Measurements from ENCODE around the gene AGPAT3. TPM values are rescaled to one million over a fixed set of nuclear protein-coding genes. Genes with fewer than 3 reads are reported as not detected.

AGPAT3 gene
- total RNA-seq, 1 experiment from 2014 or later = 43.3 TPM

DNA sequence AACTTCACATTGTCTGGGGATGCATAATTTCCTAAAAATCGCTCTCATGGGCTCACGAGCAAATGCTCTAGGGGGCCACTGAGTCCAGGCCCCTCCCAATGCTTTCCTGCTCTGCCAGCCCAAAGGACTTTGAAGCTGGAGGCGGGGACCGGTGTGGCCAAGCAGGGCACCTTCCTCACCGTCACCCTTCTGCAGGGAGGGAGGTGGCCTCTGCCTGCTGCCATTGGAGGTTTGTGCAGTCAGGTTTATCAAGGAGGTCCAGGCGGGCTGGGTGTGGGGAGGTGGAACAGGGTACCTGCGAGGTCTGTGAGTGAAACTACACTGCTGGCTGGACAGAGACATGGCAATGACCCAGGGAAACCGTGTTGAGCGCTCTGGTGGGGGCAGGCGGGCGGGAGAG lies 89.0 kb downstream of the AGPAT3 start:
- no peak for DNase-seq (ENCODE audit: low read depth)

DNA sequence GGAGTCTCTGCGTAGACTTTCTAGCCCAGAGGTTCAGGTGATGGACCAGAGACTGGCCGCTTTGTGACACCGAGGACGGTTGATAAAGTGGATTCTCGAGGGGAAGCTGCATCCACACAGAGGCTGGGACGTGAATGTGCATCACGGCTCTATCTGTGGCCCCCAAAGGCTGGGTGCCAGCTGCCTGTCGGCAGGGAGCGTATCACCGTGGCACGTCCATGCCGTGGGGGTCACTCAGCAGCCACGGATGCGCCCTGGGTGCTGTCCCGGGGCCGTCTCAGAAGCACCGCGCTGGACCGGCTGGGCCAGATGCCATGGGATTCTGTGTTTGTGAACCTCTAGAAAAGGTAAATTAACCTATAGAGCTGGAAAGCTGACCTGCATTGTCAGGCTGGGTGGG lies 89.9 kb downstream of the AGPAT3 start:
- no peak for DNase-seq (ENCODE audit: low read depth)

DNA sequence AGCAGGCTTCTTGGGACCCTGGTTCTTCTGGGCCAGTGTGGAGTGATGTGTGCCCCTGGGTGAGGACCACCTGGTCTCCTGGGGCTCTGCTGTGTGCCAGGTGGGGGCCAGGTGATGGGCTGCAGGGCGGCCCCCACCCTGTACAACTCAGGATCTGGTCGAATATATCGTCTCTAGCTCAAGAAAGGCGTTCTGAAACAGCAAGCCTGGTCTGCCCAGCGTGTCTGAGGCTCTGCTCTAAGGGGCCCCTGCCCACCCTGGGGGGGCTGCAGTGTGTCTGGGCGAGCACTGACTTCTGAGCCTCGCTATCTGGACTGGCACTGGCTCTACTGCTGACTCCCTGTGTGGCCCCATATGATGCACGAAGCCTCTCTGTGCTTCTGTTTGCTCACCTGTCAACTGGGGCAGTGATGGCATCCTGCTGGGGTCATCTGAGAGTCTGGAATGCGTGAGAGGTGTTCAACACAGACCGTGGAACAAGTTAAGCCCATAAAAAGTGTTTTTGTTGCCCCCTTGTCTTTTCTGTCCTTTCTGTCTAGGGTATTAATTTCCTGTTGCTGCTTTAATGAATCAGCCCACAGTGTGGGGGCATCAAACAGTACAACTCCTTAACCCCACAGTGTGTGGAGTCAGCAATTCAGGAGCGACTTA lies 91.1 kb downstream of the AGPAT3 start:
- no peak for DNase-seq (ENCODE audit: low read depth)

DNA sequence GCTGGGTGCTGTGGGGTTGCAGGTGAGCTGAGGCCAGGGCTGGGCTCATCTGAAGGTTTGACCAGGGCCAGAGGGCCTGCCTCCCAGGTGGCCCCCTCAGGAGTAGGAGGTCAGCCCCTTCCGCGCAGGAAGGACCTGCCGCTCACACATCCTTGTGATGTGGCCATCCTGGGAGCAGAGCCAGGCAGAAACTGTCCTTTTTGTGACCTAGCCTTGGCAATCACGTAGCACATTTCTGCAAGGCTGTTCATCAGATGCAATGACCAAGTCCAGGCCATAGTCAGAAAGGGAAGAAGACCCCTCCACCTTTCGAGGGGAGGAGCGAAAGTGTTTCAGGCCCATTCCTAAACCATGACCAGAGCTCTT lies 91.6 kb downstream of the AGPAT3 start:
- no peak for DNase-seq (ENCODE audit: low read depth)

DNA sequence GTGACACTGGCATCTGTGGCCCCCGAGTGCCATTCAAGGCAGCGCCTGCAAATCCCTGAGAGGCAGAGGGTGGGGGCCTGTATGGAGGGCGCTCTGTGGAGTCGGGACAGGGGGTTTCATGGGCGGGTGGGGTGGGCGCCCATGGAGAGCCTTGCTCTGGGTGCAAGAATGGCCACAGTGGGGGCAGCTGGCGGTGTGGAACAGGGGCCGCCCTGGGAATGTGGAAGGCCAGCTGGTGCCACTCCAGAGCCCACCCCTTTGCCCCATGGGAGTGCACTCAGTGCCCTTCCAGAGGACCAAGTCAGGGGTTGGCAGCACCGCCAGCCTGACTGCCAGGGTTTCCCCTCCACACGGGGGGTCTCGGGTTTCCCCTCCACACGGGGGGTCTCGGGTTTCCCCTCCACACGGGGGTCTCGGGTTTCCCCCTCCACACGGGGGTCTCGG lies 92.1 kb downstream of the AGPAT3 start:
- no peak for DNase-seq (ENCODE audit: low read depth)

DNA sequence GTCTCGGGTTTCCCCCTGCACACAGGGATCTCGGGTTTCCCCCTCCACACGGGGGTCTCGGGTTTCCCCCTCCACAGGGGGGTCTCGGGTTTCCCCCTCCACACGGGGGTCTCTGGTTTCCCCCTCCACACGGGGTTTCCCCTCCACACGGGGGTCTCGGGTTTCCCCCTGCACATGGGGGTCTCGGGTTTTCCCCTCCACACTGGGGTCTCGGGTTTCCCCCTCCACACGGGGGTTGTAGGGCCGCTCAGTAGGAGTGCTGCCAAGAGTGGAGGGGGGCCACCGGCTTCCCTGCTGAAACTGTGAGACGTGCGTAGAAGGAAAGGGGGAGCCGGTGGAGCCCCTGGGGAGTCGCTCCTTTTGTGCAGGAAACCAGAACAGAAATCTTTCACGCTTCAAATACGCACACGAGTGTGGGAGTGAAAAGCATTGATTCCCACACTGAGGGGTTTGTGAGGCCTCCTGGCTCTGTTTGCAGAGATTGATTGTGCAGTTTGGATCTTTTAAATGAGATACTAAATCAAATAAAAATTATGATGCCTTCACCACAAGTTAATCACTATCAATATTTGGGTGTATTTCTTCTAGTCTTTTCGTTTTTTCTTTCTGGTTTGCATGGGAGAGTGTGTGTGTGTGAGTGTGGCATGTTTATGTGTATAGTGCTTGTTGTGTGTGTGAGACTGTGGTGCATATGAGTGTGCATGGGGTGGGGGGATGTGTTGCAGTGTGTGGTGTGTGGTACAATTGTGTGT lies 92.8 kb downstream of the AGPAT3 start:
- DNase-seq (ENCODE audit: low read depth) = no peak

DNA sequence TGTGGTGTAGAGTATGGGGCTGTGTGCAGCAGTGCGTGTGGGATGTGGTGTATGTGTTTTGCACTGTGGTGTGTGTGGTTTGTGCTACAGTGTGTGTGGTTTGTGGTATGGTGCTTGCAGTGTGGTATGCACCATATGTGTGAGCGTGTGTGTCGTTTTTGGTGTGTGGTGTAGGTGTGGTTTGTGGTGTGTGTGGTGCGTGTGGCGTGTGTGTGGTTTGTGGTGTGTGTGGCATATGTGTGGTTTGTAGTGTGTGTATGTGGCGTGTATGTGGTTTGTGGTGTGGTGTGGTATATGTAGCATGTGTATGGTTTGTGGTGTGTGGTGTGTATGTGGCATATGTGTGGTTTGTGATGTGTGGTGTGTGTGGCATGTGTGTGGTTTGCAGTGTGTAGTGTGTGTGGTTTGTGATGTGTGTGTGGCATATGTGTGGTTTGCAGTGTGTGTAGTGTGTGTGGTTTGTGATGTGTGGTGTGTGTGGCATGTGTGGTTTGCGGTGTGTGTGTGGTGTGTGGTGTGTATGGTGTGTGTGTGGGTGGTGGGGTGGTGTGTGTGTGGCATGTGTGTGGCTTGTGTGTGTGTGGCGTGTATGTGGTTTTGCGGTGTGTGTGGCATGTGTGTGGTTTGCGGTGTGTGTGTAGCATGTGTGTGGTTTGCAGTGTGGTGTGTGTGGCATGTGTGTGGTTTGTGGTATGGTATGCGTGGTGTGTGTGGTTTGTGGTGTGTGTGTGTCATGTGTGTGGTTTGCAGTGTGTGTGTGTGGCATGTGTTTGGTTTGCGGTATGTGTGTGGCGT lies 93.5 kb downstream of the AGPAT3 start:
- DNase-seq (ENCODE audit: low read depth) = no peak

DNA sequence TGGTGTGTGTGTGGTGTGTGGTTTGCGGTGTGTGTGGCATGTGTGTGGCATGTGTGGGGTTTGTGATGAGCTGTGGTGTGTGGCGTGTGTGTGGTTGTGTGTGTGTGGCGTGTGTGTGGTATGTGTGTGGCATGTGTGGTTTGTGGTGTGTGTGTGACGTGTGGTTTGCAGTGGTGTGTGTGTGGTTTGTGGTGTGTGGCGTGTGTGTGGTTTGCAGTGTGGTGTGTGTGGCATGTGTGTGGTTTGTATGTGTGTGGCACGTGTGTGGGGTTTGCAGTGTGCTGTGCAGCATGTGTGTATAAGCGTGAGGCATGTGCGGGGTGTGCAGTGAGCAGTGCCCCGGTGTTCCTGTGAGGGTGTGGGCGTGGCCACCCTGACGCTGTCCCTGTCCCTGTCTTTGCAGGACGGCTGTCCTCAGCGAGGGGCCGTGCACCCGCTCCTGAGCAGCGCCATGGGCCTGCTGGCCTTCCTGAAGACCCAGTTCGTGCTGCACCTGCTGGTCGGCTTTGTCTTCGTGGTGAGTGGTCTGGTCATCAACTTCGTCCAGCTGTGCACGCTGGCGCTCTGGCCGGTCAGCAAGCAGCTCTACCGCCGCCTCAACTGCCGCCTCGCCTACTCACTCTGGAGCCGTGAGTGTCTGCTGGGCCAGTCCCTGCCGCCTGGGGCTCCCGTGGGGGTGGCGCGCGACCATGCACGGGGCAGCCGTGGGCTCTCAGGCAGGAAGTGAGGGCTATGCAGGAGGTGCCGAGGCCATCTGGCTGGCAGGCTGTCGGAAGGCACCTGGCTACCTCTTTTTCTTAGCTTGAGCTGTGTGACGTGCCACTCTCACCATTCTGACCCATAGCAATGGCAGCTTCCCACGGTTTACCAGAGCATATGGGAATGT lies 94.5 kb downstream of the AGPAT3 start:
- no peak for DNase-seq (ENCODE audit: low read depth)

DNA sequence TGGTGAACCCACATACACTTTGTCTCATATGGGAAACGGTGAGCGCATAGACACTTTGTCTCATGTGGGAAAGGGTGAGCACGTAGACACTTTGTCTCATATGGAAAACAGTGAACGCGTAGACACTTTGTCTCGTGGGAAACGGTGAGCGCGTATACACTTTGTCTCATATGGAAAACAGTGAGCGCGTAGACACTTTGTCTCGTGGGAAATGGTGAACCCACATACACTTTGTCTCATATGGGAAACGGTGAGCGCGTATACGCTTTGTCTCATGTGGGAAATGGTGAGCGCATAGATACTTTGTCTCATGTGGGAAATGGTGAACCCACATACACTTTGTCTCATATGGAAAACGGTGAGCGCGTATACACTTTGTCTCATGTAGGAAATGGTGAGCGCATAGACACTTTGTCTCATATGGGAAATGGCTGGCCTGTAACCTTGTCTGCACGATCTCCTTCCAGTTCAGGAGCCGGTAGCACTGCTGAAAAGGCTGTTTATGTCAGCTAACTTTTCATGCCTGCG lies 96.4 kb downstream of the AGPAT3 start:
- DNase-seq (ENCODE audit: low read depth) = no peak

DNA sequence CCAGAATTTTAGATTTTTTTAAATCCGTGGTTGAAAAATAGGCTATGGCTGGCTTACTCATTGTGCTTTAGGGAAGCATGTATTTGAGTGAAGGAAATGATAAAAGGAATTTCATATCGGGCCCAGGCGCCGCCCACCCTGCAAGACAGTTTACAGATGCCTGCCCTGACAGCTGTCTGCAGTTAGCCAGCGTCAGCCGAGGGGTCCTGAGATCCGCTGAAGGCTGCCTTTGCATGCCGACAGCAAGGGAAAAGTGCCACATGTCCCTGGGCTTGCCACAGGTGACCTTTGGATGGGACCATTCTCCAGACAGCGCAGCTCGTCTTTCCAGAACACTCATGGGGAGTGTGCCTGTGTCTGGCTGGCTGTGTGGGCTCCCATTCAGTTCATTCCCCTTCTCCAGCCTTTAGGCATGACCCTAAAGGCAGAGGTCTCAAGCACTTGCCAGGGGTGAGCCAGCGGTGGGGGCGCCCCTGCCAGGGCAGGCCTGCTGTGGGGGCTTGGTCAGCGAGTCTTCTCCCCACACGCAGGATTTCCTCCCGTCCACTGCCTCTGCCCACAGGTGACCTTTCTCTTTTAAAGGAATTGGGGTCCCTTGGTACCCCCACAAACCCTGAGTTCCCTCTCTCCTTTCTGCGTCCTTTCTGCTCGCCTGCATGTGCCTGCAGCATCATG lies 101.0 kb downstream of the AGPAT3 start:
- no peak for DNase-seq (ENCODE audit: low read depth)

DNA sequence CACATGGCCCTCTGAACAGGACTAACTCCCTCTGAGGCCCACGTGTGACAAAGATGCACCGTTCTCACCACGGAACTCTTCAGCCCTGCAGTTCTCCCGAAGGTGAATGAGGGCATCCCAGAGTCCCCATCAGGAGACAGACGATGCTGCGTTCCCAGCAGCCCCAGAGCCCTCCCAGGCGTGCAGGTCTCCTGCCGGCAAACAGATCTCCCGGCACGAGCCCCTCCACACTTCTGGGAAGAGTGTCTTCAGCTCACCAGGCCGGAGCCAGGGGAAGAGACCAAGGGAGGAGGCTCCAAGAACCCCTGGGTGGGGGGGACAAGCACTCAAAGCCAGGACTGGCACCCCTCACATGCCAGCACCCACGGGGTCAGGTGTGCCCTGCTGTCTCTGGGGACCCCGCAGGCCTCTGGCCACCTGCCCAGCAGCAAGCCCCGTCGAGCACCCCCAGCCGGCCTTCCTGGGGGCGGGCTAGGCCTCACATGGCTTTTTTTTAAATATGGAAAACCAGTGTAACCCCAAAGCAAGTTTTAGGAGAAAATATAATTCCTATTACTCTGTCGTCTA lies 102.0 kb downstream of the AGPAT3 start:
- no peak for DNase-seq (ENCODE audit: low read depth)

DNA sequence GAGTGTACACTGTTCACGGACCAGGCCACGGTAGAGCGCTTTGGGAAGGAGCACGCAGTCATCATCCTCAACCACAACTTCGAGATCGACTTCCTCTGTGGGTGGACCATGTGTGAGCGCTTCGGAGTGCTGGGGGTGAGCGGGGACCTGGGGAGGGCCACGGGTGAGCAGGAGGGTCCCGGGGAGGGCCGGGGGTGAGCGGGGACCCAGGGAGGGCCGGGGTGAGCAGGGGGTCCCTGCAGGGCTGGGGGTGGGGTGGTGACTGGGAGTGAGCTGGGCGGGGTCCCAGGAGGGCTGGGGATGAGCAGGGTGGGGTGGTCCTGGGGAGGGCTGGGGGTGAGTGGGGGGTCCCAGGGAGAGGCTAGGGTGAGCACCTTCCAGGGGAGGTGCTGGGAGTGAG lies 103.0 kb downstream of the AGPAT3 start:
- DNase-seq (ENCODE audit: low read depth) = no peak

DNA sequence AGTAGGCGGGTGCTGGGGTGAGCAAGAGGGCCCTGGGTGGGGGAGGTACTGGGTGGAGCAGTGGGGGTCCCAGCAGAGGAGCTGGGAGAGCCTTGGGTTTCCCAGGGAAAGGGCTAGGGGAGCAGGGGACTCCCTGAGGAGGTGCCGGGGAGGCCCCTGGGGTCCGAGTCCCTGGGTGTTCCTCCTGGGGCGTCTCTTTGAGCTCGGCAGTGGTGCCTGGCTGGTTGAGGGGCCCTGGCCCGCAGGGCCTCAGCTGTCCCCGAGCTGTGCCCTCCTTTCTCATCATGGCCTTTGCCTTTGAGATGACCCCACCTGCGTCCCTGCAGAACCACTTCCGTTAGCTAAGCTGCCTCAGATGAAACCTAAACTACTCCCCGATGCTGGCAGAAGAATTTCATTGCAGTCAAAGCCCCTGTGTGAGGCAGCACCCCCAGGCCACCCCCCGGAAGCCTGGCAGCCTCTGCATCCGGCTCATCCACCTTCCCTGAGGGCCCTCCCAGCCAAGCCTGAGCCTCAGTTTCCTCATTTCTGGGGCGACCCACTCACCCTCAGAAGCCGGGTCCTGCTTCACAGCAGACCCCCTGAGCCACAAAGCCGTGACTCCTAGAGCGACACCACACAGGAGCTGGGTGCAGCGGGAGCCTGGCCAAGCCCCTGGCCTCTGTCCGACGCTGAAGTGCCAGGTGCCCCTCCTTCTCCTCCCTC lies 103.5 kb downstream of the AGPAT3 start:
- DNase-seq (ENCODE audit: low read depth) = no peak

DNA sequence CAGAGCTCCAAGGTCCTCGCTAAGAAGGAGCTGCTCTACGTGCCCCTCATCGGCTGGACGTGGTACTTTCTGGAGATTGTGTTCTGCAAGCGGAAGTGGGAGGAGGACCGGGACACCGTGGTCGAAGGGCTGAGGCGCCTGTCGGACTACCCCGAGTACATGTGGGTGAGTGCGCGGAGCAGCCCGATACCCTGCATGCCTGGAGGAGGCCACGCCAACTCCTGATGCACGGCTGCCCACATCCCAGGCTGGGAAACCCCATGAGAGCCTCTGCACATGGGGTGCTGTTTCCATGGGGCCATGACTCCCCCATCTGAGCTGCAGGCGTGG lies 104.1 kb downstream of the AGPAT3 start:
- DNase-seq (ENCODE audit: low read depth) = no peak

DNA sequence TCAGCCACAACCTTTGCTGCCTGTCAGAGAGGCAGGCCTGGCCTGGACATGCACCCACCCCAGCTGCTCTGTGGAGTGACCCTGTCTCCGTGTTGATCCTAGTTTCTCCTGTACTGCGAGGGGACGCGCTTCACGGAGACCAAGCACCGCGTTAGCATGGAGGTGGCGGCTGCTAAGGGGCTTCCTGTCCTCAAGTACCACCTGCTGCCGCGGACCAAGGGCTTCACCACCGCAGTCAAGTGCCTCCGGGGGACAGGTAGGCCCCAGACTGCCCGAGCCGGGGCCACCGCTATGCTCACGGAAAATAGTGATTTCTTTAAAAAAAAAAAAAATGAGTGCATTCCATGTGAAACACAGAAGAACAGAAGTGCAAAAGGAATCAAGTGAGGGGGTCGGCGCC lies 105.5 kb downstream of the AGPAT3 start:
- DNase-seq (ENCODE audit: low read depth) = no peak

DNA sequence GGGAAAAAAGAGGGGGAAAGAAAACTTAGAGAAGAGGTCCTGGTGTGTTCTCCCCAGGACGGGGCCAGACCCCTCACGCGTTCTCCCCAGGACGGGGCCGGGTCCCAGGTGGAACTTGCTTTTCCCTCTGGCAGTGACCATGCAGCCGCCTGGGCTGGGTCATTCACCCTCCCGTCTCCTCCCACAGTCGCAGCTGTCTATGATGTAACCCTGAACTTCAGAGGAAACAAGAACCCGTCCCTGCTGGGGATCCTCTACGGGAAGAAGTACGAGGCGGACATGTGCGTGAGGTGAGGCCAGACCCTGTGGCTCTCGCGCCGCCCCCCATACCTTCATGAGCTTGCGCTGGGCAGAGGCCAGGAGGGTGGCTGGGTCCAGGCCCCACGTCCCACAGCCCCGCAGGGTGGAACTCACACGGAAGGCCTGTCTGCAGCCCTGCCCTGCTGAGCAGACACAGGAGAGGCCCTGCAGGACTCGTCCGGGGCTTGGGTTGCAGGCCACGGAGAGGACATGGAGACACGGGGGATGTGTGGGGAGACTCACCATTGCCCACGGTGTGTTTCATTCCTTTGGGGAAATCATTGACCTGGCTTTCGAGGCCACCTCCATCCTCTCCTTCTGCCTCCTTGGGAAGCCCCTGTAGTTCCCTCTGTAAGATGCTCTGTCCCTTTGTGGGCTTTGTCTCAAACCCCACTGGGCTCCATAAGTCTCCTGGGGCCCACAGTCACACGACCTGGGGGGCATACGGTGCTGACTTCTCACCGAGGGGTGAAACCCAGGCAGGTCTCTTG lies 106.4 kb downstream of the AGPAT3 start:
- no peak for DNase-seq (ENCODE audit: low read depth)

DNA sequence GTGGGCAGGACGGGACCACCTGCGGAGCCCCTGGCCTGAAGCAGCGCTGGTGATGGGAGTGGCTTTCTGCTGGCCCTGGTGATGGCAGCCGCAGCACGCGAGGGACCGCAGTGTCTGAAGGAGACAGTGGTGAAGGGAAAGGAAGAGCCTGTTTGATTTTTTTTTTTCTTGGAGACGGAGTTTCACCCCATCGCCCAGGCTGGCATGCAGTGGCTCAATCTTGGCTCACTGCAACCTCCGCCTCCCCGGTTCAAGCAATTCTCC lies 106.9 kb downstream of the AGPAT3 start:
- DNase-seq (ENCODE audit: low read depth) = no peak

DNA sequence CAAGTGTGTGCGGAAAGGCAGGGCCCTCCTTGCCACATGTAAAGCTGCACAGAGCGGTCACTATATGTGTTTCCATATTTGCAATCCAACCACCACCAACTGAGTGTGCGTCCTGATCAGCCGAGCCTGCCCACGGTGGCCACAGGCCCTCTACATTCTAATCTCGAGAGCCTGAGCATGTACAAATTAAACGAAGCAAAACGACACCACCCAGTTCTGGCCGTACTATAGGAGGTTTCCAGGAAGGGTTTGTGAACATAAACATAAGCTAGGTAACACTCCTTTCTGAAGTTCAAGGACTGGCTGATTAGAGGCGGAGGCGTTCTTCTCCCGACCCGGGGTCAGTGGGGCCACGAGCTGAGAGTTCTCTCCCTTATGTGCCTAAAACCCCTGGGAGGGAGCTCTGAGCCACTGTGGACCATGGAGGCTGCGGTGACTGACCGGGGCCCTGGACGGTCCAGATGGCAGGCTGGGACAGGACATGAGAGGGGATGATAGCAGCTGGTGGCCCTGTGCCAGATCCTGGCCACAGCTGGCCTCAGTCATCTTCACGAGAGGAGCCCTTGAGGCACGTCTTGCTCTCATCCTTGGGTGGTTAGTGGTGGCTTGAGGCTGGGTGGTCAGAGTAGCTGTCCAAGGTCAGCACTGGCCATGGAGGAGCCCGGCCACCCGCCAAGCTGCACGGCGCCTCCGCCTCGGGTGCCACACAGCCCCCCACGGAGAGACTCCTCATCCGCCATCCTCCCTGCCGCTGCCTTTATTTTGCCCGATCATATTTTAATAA lies 108.0 kb downstream of the AGPAT3 start:
- no peak for DNase-seq (ENCODE audit: low read depth)

DNA sequence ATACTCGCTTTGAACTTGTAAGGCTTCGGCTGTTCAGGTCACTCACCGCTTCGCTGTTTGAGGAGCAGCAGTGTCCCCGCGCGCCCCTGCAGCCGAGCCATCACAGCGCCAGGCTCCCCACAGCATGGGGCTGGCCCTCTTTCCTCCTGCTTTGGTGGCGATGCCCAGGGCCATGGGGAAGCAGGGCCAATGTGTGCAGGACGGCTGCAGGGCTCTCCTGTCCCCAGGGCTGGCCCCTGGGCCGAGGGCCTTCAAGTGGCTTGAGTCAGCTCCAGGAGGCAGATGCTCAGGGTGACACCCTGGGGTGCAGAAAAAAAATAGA lies 108.6 kb downstream of the AGPAT3 start:
- DNase-seq (ENCODE audit: low read depth) = no peak

Measured in Daoy (cell line).